ENCODE results near the gene STARD4. TPM values are rescaled to one million over a fixed set of nuclear protein-coding genes. Genes with fewer than 3 reads are reported as not detected.

Gene STARD4
- total RNA-seq, 1 experiment from 2014 or later = 48.5 TPM

DNA sequence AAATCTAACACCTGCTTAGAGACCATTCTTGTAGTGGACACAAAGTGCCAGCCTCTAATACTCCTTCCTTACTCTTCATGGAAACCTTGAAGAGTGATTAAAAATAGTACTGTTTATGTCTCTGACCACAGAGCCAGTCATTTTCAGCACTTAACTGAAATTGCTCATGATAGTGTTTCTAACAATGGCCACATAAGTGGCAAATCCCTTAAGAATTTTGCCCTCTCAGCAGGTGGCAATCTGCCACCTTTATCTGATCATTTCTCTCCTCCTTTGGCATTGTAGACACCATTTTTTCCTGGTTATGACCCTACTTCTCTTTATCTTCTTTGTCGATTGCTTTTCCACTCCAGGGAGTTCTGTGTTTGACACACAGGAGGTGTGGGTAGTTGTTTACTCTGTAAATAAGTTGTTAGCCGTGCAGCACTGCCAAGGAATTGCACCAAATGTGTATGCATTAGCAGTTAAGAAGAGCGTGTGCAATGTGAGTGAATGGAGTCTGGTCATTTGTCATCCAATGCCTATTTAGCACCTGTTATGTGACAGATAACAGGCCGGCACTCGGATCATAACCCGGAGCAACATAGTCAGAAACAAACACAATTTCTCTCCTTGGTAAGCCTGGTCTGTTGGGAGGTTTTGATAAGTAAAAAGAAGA lies 36.8 kb upstream of the STARD4 start:
- Mint-ChIP-seq H3K9me3 (peaks cover under 1% of the 10 kb centered on the region; the same call in 1 of the 2 replicates), H3K4me1 (peaks cover 40% of the 10 kb centered on the region), H3K4me3 (no peak overlapping the region), H3K27me3 (ENCODE audit: low read depth) (no peaks in the 10 kb centered on the region), H3K27ac (peak overlapping the region; percentile 8; the same call in 1 of the 2 replicates), H3K36me3 (no peaks in the 10 kb centered on the region)
- CTCF ChIA-PET = interaction anchor here (1.2 kb wide), 1 partner anchor 17 kb away, joined by 8 read pairs; no protein-coding TSS in a partner anchor
- DNase-seq (ENCODE audit: low spot score) (no peak), ATAC-seq (no peak)
- TF ChIP-seq, protein P1, sequence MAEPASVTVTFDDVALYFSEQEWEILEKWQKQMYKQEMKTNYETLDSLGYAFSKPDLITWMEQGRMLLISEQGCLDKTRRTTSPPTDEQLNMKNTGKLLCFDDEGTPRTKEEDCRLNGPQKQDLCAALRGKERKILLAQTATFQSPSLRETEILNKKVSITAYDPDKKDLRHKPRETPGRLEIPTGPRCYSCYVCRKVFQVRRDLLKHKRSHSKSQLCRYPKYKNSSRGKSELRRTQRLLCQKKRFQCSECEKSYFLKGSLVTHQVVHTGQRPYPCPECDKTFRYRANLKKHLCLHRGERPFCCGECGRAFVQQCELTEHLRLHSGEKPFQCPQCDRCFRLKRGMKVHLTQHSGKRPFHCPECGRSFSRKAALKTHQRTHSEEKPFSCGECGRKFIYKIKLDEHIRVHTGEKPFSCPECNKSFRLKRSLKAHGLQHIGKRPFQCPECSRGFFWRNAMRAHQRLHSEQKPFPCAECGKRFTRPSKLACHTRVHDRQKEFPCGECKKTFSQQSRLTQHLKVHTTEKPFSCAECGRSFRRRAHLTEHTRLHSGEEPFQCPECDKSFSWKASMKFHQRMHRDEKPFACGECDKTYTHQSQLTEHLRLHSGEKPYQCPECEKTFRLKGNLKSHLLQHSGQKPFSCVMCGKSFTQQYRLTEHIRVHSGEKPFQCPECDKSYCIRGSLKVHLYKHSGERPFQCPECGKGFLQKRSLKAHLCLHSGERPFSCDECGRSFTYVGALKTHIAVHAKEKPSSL (CRISPR knock-in tag; conservative IDR thresholded peaks at IDR 0.05) = no peak
- TF ChIP-seq TP53 (CRISPR knock-in tag; IDR thresholded peaks at IDR 0.05) (no peak), TEAD4 (CRISPR knock-in tag; IDR thresholded peaks at IDR 0.05) (no peak), SMAD4 (CRISPR knock-in tag; IDR thresholded peaks at IDR 0.05) (no peak), ESRRA (CRISPR knock-in tag; IDR thresholded peaks at IDR 0.05; ENCODE audit: borderline replicate concordance) (no peak), OVOL2 (CRISPR knock-in tag; IDR thresholded peaks at IDR 0.05; ENCODE audit: borderline replicate concordance) (no peak), SMAD3 (CRISPR knock-in tag; IDR thresholded peaks at IDR 0.05; ENCODE audit: borderline replicate concordance) (no peak), ZNF396 (CRISPR knock-in tag; IDR thresholded peaks at IDR 0.05; ENCODE audit: borderline replicate concordance) (no peak), RELA (CRISPR knock-in tag; IDR thresholded peaks at IDR 0.05; ENCODE audit: borderline replicate concordance) (no peak), NR1H2 (CRISPR knock-in tag; IDR thresholded peaks at IDR 0.05) (no peak), TEAD1 (CRISPR knock-in tag; IDR thresholded peaks at IDR 0.05) (no peak), MYBL2 (CRISPR knock-in tag; IDR thresholded peaks at IDR 0.05) (no peak)
- TF ChIP-seq, protein P2, sequence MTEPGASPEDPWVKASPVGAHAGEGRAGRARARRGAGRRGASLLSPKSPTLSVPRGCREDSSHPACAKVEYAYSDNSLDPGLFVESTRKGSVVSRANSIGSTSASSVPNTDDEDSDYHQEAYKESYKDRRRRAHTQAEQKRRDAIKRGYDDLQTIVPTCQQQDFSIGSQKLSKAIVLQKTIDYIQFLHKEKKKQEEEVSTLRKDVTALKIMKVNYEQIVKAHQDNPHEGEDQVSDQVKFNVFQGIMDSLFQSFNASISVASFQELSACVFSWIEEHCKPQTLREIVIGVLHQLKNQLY (CRISPR knock-in tag; IDR thresholded peaks at IDR 0.05) = no peak
- TF ChIP-seq, protein P3, sequence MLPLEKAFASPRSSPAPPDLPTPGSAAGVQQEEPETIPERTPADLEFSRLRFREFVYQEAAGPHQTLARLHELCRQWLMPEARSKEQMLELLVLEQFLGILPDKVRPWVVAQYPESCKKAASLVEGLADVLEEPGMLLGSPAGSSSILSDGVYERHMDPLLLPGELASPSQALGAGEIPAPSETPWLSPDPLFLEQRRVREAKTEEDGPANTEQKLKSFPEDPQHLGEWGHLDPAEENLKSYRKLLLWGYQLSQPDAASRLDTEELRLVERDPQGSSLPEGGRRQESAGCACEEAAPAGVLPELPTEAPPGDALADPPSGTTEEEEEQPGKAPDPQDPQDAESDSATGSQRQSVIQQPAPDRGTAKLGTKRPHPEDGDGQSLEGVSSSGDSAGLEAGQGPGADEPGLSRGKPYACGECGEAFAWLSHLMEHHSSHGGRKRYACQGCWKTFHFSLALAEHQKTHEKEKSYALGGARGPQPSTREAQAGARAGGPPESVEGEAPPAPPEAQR (CRISPR knock-in tag; IDR thresholded peaks at IDR 0.05) = no peak
- TF ChIP-seq, protein P4, sequence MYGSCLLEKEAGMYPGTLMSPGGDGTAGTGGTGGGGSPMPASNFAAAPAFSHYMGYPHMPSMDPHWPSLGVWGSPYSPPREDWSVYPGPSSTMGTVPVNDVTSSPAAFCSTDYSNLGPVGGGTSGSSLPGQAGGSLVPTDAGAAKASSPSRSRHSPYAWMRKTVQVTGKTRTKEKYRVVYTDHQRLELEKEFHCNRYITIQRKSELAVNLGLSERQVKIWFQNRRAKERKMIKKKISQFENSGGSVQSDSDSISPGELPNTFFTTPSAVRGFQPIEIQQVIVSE (CRISPR knock-in tag; IDR thresholded peaks at IDR 0.05; ENCODE audit: borderline replicate concordance) = no peak
- POLR2A ChIA-PET = no interaction called here

DNA sequence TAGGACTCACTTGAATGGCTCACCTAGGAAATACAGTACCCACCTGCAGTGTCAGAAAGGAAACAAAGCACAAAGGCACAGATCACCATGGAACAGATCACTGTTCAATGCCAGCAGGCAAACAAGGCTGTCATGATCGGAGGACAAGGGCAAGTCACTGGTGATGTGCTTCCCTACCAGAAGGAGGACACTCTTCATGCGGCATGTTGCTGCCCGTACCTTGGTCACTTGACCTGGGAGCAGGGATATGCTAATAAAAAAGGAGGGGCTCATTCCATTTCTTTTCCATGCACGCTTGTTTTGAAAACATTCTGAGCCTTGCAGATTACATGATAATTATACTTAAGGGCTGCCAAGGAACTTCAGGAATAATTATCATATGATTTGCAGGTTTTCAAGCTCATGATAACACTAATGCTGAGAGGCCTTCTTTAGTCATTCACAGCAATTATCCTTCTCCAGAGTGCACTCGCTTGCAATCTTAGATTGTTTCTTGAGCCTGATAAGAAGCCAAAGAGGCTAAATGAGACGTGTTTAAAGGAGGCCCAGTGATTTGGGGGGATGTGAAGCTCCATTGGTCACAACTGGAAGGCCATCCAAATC lies 36.1 kb upstream of the STARD4 start:
- no peak overlapping the region for H3K4me3 Mint-ChIP-seq
- TF ChIP-seq NR3C1 (CRISPR knock-in tag; conservative IDR thresholded peaks at IDR 0.05; ENCODE audit: low read depth) (no peak), ZNF232 (CRISPR knock-in tag; IDR thresholded peaks at IDR 0.05) (no peak)
- TF ChIP-seq, protein P5, sequence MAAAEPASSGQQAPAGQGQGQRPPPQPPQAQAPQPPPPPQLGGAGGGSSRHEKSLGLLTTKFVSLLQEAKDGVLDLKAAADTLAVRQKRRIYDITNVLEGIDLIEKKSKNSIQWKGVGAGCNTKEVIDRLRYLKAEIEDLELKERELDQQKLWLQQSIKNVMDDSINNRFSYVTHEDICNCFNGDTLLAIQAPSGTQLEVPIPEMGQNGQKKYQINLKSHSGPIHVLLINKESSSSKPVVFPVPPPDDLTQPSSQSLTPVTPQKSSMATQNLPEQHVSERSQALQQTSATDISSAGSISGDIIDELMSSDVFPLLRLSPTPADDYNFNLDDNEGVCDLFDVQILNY (CRISPR knock-in tag; IDR thresholded peaks at IDR 0.05) = no peak
- TF ChIP-seq, protein P1 (CRISPR knock-in tag; conservative IDR thresholded peaks at IDR 0.05) = no peak
- TF ChIP-seq, protein P6, sequence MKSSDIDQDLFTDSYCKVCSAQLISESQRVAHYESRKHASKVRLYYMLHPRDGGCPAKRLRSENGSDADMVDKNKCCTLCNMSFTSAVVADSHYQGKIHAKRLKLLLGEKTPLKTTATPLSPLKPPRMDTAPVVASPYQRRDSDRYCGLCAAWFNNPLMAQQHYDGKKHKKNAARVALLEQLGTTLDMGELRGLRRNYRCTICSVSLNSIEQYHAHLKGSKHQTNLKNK (CRISPR knock-in tag; IDR thresholded peaks at IDR 0.05) = no peak
- ChIA-PET POLR2A (no interaction called here), CTCF (interaction anchor here (1.2 kb wide), 1 partner anchor 17 kb away, joined by 8 read pairs; no protein-coding TSS in a partner anchor)
- H3K9me3 Mint-ChIP-seq = no peaks in the 10 kb centered on the region
- no peak overlapping the region for H3K27ac Mint-ChIP-seq
- H3K4me1 Mint-ChIP-seq = peaks cover 38% of the 10 kb centered on the region
- DNase-seq (ENCODE audit: low spot score) (no peak), ATAC-seq (no peak)
- H3K27me3 Mint-ChIP-seq (ENCODE audit: low read depth) = no peaks in the 10 kb centered on the region
- H3K36me3 Mint-ChIP-seq = no peaks in the 10 kb centered on the region
